Measurements from ENCODE around the gene SLC25A2.
"Not testable (repeated sequence)": the region's sequence is repeated elsewhere in the genome, so short reads cannot be mapped to it uniquely, and the experiment has no call there.

SLC25A2 gene

DNA sequence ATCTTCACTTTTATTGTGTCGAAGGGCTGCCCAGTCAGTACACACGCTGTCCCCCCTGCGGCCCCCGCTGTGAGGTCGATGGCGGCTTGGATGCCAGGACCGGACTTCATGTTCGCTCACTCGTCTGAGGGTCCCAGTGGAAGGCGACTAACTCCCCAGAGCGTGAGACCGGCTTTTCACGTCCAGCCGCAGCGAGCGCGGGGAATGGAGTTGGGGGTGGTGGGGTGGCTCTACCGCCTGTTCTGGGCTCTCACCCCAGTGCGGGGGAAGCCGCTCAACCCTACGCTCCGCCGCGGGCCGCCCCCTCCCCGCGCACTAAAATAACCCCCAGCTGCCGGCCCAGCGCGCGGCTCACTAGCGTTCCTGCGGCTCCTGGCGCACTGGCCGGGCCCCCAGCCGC, at the start of gene SLC25A2:
Gene SLC25A2 (minus strand): TSS at position 294 of the 400 bp plus-strand sequence. CDS start 184 bp downstream, at position 110.
- DNase-seq = no peak

DNA sequence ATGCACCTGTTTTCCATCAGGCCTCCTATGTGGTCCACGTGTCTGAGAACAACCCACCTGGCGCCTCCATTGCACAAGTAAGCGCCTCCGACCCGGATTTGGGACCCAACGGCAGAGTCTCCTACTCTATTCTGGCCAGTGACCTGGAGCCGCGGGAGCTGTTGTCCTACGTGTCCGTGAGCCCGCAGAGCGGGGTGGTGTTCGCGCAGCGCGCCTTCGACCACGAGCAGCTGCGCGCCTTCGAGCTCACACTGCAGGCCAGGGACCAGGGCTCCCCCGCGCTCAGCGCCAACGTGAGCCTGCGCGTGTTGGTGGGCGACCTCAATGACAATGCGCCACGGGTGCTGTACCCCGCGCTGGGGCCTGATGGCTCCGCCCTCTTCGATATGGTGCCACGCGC, 47.7 kb upstream of the SLC25A2 start:
- no peak for DNase-seq

DNA sequence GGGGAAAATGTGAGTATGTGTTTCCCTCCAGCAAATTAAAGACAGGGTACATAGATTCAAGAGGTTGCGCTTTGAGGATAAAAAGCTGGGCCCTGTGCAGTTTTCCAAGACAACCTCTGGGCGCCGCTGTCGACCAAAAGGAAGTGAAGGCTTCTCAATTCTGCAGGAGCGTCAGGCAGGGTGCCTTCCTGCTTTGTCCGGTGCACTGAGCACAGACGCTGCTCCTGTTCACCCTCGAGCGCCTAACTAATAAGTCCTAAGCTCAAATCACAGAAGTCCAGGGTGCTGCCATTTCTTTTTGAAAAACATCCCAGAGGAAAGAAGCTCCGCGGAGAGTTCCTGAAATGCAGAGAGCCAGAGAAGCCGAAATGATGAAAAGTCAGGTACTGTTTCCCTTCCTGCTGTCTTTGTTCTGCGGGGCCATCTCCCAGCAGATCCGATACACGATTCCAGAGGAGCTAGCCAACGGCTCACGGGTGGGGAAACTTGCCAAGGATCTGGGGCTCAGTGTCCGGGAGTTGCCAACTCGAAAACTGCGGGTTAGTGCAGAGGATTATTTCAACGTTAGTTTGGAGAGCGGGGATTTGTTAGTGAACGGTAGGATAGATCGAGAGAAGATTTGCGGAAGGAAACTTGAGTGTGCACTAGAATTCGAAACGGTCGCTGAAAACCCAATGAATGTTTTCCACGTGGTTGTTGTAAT, 46.2 kb upstream of the SLC25A2 start, which contains the start of gene PCDHGB1:
Gene PCDHGB1 (plus strand): TSS at position 183 of the 703 bp plus-strand sequence. CDS start 162 bp downstream, at position 345.
- DNase-seq = peak; percentile 48

DNA sequence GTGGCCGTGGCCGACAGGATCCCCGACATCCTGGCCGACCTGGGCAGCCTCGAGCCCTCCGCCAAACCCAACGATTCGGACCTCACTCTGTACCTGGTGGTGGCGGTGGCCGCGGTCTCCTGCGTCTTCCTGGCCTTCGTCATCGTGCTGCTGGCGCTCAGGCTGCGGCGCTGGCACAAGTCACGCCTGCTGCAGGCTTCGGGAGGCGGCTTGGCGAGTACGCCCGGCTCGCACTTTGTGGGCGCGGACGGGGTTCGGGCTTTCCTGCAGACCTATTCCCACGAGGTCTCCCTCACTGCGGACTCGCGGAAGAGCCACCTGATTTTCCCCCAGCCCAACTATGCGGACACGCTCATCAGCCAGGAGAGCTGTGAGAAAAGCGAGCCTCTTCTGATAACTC, 42.2 kb upstream of the SLC25A2 start:
- DNase-seq = not testable (repeated sequence)

DNA sequence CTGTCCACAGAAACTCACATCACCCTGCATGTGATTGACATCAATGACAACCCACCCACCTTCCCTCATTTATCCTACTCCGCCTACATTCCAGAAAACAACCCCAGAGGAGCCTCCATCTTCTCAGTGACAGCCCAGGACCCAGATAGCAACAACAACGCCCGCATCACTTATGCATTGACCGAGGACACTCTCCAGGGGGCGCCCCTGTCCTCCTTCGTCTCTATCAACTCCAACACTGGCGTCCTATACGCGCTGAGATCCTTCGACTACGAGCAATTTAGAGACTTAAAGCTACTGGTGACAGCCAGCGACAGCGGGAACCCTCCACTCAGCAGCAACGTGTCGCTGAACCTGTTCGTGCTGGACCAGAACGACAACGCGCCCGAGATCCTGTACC, 41.5 kb upstream of the SLC25A2 start:
- no peak for DNase-seq

DNA sequence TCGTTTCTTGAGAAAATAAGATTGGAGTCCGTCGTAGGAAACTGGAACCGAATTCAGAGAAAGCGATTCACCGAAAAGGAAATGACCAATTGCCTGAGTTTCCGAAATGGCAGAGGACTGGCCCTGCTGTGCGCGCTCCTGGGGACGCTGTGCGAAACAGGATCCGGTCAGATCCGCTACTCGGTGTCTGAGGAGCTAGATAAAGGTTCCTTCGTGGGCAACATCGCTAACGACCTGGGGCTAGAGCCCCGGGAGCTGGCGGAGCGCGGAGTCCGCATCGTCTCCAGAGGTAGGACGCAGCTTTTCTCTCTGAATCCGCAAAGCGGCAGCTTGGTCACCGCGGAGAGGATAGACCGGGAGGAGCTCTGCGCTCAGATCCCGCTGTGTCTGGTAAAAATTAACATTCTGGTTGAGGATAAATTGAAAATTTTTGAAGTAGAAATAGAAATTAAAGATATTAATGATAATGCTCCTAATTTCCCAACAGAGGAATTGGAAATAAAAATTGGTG, 40.2 kb upstream of the SLC25A2 start:
- no peak for DNase-seq

DNA sequence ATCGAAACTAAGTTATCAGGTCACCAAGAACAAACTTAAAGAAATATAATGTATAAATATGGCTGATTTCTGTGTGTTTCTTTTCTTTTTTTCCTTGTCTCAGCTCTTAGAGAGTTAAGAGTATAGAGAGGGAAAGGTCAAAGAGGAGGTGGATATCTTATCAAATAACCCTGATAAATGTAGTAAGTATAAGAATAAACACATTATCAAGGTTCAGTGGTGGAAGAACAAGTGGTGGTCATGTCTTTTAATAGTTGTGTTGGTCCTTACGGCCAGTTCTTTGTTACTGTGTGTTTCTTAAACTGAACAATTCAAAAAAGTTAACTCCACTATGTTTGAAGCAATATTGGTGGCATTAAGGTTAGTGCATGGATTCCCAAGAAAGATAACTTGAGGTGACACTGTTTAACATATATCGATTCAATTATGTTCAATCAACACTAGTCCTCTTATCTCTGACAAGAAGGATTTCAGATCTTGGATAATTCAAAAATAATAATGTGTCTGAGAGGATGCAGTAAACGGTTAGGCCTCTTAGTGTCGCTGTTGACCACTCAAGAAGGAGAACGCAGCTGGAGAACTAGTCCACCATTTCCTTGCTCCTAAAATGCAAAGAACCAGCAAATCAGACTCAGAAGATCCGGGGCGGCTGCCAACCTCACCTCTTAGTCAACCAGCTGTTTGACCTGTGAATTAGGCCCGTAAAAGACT, 39.5 kb upstream of the SLC25A2 start, which contains the start of gene PCDHGA3:
Gene PCDHGA3 (plus strand): TSS at position 588 of the 711 bp plus-strand sequence. CDS start 205 bp downstream, outside the sequence.
- DNase-seq = peak; percentile 14

DNA sequence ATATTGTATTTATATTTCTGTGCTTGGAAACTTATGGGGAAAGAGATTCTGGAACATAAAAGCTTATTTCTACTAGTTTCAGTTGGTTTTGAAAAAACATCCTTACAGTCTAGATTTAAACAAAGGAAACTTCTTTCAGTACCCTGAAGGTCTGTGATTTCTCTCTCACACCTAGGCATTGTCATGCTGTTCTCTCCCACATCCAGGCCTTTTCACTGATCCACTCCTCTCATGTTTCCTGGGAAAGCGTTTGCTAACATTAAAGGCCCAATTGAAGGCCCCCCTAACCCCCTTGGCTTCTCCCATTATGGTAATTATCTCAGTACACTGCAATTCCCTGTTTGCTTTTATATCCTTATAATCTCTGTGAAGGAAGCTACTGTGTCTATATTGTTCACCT, 38.9 kb upstream of the SLC25A2 start:
- DNase-seq = no peak

DNA sequence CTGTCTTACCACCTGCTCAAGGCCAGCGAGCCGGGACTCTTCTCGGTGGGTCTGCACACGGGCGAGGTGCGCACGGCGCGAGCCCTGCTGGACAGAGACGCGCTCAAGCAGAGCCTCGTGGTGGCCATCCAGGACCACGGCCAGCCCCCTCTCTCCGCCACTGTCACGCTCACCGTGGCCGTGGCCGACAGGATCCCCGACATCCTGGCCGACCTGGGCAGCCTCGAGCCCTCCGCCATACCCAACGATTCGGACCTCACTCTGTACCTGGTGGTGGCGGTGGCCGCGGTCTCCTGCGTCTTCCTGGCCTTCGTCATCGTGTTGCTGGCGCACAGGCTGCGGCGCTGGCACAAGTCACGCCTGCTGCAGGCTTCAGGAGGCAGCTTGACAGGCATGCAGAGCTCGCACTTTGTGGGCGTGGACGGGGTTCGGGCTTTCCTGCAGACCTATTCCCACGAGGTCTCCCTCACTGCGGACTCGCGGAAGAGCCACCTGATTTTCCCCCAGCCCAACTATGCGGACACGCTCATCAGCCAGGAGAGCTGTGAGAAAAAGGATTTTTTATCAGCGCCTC, 37.0 kb upstream of the SLC25A2 start:
- DNase-seq = not testable (repeated sequence)

DNA sequence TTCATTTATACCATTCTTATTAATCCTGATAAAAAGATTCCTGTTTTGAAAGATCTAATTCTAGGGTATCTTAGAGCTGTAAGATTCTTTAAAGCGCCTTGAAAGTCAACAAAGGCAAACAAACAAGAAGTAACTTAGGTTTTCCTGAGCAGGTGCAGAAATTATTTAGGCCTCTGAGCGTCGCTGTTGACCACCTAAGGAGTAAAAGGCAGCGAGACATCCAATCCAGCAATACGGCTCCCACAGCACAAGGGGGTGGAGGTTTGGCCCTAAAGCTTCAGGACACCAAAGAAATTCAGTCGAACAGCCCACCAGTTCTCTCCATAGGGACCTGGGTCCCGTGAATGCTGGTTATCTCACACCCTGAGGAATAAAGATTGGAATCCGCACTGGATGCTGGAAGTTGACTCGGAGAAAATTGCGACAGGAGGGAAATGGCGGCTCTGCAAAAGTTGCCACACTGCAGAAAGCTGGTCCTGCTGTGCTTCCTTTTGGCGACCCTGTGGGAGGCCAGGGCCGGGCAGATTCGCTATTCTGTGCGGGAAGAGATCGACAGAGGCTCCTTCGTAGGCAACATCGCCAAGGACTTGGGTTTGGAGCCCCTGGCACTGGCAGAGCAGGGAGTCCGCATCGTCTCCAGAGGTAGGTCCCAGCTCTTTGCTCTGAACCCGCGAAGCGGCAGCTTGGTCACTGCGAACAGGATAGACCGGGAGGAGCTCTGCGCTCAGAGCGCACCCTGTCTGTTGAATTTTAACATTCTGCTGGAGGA, 34.9 kb upstream of the SLC25A2 start, which contains the start of gene PCDHGA2:
Gene PCDHGA2 (plus strand): TSS at position 223 of the 769 bp plus-strand sequence.
- peak; percentile 11 for DNase-seq

DNA sequence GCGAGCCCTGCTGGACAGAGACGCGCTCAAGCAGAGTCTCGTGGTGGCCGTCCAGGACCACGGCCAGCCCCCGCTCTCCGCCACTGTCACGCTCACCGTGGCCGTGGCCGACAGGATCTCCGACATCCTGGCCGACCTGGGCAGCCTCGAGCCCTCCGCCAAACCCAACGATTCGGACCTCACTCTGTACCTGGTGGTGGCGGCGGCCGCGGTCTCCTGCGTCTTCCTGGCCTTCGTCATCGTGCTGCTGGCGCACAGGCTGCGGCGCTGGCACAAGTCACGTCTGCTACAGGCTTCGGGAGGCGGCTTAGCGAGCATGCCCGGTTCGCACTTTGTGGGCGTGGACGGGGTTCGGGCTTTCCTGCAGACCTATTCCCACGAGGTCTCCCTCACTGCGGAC, 28.7 kb upstream of the SLC25A2 start:
- DNase-seq = not testable (repeated sequence)

DNA sequence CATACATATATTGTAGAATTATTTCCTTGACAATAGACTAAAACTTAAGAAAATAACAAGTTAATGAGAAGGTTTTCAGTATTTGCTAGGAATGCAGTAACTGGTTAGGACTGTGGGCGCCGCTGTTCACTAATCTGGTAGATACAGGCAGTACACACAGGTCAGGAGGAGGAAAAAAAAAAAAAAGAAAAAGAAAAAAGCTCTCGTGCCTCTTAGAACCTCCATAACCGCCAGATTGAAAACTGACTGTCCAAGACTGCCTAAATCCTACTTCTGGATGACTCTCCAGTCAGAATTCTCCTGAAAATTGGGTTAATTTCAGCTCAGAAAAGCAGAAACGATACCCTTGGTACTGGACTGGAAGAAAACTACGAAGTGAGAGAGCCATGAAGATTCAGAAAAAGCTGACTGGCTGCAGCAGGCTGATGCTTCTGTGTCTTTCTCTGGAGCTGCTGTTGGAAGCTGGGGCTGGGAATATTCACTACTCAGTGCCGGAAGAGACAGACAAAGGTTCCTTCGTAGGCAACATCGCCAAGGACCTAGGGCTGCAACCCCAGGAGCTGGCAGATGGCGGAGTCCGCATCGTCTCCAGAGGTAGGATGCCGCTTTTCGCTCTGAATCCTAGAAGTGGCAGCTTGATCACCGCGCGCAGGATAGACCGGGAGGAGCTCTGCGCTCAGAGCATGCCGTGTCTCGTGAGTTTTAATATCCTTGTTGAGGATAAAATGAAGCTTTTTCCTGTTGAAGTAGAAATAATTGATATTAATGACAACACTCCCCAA, 26.6 kb upstream of the SLC25A2 start, which contains the start of gene PCDHGA1:
Gene PCDHGA1 (plus strand): TSS at position 216 of the 782 bp plus-strand sequence.
- DNase-seq = peak; percentile 38

DNA sequence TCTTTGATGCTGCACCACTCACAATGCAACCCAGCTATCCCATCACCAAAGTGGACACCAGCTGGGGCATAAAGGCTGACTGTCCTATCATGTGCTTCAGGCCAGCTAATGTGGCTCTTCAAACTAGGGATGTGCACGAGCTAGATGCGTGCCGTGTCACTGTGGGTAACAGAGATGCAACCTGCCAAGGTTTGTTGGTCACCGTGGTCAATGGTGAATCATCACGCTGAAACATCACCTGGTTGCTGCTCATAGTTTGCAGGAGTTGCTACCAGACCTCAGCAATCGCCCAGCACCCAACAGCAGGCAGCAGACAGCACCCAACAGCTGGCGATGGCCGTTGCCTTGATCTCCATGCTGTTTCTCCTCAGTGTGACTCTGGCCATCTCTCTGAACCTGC, 24.4 kb upstream of the SLC25A2 start:
- DNase-seq = no peak

DNA sequence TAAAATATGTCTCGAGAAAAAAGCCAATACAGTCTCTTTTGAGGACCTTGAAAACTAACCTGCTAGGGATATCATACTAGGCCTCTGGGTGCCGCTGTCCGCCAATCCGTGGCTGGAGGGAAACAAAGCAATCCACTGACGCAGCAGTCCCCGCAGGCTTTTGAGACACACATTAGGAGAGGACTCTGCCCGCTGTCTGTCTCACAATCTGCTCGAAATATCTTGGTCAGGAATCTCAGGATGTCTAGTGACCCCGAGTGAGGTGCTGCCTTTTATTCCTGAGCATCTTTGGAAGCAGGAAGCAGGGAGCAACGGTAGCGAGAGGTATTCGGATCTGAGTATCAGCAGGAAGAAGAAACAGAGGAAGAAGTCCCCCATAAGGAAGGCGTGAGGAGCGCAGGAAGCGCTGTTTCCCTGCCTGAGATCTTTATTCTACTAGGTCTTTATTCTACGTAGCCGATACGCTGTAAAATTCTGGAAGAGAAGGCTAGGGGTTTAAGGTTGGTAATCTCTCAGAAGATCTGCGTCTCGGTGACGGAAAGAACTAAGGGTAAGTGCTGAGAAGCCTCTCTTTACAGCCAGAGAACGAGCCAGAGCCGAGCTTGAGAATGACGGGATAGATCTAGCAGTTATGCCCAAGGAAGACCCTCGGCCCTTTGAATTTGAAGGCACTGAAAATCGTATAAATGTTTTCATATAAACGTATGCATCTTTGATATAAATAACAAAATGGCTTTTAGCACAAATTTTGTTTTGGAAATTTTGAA, 22.4 kb upstream of the SLC25A2 start:
- DNase-seq = peak; percentile 79

DNA sequence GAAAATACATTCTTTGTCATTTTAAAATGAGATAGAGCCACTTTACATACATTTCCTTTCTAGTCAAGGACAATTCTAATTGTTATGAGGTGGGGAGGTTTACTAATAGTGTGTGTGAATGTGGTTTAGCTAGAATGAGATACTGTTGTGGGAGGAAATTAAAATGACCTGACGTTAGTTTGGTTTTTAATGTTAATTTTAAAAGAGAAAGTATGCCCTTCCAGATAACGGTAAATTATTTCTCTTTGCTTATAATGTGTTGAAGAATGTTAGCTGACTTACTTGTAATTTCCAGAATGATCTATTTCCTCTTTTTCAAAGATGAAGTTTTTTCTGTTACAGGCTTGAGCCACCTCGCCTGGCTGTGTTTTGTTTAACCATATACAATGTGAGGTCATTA, 18.4 kb upstream of the SLC25A2 start:
- DNase-seq = no peak

DNA sequence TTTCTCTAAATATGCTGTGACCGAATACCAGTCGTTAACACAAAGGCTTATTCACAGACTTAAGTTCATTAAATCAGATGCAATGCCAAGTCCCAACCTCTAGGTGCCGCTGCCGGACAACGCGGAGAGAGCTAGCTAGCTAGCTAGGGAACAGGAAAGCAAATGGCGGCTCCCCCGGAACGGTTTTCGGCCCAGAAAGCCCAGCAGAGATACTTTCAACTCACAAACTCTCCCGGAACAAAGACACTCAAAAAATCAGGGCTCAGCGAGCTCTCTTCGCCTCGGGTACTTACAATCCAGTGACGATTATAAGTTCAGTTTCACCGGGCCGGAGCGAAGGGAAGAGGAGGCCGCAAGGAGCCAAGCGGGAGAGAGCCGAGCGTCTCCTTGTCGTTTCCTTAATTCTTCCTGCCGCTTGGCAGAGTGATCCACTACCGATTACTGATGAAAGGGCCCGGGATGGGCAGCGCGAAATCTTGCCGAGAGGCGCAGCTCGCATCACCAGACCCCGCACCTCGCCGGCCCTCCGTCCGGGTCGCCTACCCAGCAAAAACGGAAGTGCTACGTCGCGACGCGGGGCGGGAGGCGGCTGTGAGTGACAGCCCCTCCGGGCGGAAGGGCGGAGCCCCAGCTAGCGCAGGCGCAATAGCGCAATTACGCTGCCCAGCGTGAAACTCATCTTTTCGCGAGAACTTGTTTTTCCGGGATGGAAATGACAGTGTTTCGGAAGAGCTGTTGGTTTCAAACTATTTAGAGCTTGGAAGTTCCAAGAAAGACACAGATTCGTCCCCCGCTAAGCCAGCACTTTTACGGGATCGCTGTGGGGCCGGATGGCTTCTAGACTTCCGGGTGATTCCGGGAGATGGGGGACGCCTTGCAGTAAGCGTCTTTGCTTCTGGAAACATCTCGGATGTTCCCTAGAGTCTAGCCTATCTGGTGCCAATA, 16.6 kb upstream of the SLC25A2 start, which contains the start of gene TAF7:
Gene TAF7 (minus strand): TSS at position 560 of the 945 bp plus-strand sequence. CDS start 740 bp downstream, outside the sequence.
- peak; percentile 94 for DNase-seq

DNA sequence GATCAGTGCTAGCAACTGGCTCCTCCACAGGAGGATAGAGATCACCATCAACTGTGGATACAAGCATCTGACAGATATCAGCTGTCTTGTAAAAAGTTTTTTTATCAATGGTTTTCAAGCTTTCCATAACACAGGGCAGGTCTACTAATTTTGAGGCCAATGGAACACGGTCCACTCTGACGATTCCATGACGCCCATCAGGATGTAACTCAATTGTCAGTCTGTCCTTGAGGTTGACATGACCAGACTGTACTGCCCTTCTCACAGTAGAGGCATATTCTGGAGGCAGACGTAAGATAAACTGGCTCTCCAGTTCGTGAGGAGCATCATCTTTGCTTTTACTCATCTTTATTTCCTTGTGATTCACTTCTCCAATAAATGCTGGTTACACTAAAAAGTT, 15.8 kb upstream of the SLC25A2 start:
- DNase-seq = no peak

DNA sequence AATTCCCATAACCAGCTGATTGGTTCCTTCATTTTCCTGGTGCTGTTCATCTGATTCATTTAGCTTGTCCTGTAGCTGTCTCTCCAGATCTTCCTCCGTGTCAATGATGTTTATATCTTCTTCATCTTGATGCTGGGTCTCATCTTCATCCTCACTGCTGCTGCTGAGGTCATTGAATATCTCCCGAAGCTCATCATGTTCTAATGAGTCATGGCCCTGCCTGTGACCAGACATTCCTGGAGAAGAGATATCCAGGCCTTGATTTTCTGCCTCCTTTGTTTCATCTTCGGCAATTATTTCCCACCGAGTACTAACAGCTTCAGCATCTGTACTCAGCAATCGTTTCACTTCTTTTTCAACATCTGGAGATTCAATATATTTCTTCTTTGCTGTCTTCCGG, 15.4 kb upstream of the SLC25A2 start:
- no peak for DNase-seq

DNA sequence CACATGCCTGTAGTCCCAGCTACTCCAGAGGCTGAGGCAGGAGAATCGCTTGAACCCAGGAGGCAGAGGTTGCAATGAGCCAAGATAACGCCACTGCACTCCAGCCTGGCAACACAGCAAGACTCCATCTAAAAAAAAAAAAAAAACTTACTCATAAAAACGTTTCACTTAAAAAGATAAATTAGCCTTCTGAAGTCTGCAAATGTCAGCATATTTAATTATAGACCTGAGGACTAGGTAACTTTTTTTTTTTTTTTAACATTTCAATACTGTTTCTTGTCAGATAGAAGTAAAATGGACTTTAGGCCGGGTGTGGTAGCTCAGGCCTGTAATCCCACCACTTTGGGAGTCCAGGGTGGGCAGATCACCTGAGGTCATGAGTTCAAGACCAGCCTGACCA, 13.1 kb upstream of the SLC25A2 start:
- not testable (repeated sequence) for DNase-seq

DNA sequence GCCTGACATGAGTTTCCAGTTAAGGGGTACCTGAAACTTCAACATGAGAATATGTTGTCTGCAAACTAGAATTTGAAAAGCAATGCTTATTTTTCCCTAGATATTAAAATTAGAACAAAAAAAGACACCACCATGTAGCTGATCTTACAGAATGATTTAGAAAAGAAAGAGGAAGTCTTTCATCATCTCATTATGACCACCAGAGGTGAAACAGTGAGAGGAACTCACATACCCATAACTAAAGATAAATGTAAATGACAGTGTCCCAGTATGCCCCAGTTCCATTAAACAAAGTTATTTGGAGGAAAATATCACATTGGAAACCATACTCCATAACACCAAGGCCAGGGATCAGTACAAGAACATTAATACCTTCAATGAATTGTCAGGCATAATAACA, 9.9 kb upstream of the SLC25A2 start:
- no peak for DNase-seq

Measured in CD4-positive, alpha-beta T cell treated with Interleukin-17A for 1 hour (primary cell).